GM23248 (cell line): ENCODE measurements around the gene TENT4B. TPM values are rescaled to one million over a fixed set of nuclear protein-coding genes. Genes with fewer than 3 reads are reported as not detected.

Experiments
- DNase-seq: peaks from one replicate; pipeline ENCODE4 v3.0.0-alpha.2; 2015
- H2AFZ ChIP-seq: fragments of 200-600 bp; sonication (generic); 2 replicates; pipeline ENCODE4 v1.6.1; 2016; ENCODE audit warnings: antibody characterized with exemption
- H3F3A ChIP-seq: fragments of 200-600 bp; sonication (generic); 2 replicates; pipeline ENCODE4 v1.6.1; 2016; ENCODE audit warnings: mild to moderate bottlenecking, antibody characterized with exemption, mixed run types; ENCODE audit not compliant: insufficient read depth
- H3K27ac ChIP-seq: fragments of 200-600 bp; sonication (generic); 2 replicates; pipeline ENCODE4 v1.5.1; 2016; ENCODE audit warnings: mild to moderate bottlenecking
- H3K27me3 ChIP-seq: fragments of 200-600 bp; sonication (generic); replicated peaks from 2 replicates; pipeline ENCODE4 v1.6.1; 2016; ENCODE audit warnings: mild to moderate bottlenecking; ENCODE audit not compliant: insufficient read depth
- H3K36me3 ChIP-seq: fragments of 200-600 bp; sonication (generic); 2 replicates; pipeline ENCODE4 v1.6.1; 2016; ENCODE audit warnings: low read depth, mild to moderate bottlenecking
- H3K4me1 ChIP-seq: fragments of 200-600 bp; sonication (generic); 2 replicates; pipeline ENCODE4 v1.6.1; 2016; ENCODE audit warnings: mild to moderate bottlenecking; ENCODE audit not compliant: insufficient read depth
- H3K4me2 ChIP-seq: fragments of 200-600 bp; sonication (generic); one replicate; pipeline ENCODE4 v1.6.1; 2016; ENCODE audit warnings: mild to moderate bottlenecking; ENCODE audit not compliant: unreplicated experiment
- H3K4me3 ChIP-seq: fragments of 200-600 bp; sonication (generic); 2 replicates; pipeline ENCODE4 v1.5.1; 2016; ENCODE audit warnings: mild to moderate bottlenecking
- H3K79me2 ChIP-seq: fragments of 200-600 bp; sonication (generic); 2 replicates; pipeline ENCODE4 v1.6.1; 2016; ENCODE audit warnings: mild to moderate bottlenecking; ENCODE audit not compliant: insufficient read depth
- H3K9ac ChIP-seq: fragments of 200-600 bp; sonication (generic); 2 replicates; pipeline ENCODE4 v1.6.1; 2016; ENCODE audit warnings: mild to moderate bottlenecking
- H3K9me2 ChIP-seq: fragments of 200-600 bp; sonication (generic); 2 replicates; pipeline ENCODE4 v1.6.1; 2016; ENCODE audit warnings: mixed run types, mild to moderate bottlenecking, moderate library complexity; ENCODE audit not compliant: insufficient read depth
- H3K9me3 ChIP-seq: fragments of 200-600 bp; sonication (generic); one replicate; pipeline ENCODE4 v1.6.1; 2017; ENCODE audit warnings: low read depth
- H4K20me1 ChIP-seq: fragments of 200-600 bp; sonication (generic); 2 replicates; pipeline ENCODE4 v1.6.0; 2016; ENCODE audit not compliant: insufficient read depth
- EZH2 ChIP-seq: fragments of 200-600 bp; sonication (generic); IDR thresholded peaks from 2 replicates; pipeline ENCODE4 v1.6.1; 2018; ENCODE audit warnings: antibody characterized with exemption, mild to moderate bottlenecking; ENCODE audit not compliant: insufficient read depth, poor library complexity, severe bottlenecking
- EZH2phosphoT487 ChIP-seq: fragments of 200-600 bp; sonication (generic); IDR thresholded peaks from 2 replicates; pipeline ENCODE4 v1.6.1; 2018; ENCODE audit warnings: antibody characterized with exemption, moderate library complexity, mild to moderate bottlenecking, low read depth; ENCODE audit not compliant: insufficient read depth
- WGBS, 2 experiments: methylation state at CpG; one replicate each; pipeline ENCODE4 v1.1.6; 2015 to 2017; ENCODE audit warnings: low lambda C conversion rate in 2 of 2, low coverage in 1 of 2; ENCODE audit errors: missing lambda C conversion rate in 2 of 2; 5-methylcytosine and 5-hydroxymethylcytosine counted together
- in situ Hi-C: fragments of 300-500 bp; cut with MboI; formaldehyde crosslinking; loops from 2 replicates; pipeline ENCODE4 v1.15.0; 2020
- polyA plus RNA-seq: library from polyadenylated mRNA; unstranded; fragments of >200 nt; fragmentation: Nextera tagmentation; extraction: Ambion mirVana; gene quantifications from 2 replicates; pipeline ENCODE4 v1.2.1, GENCODE V29; 2016
- total RNA-seq: library from RNA; depleted of rRNA; stranded (reverse); fragments of >200 nt; shearing (Covaris generic); gene quantifications from 2 replicates; pipeline ENCODE4 v1.2.3, GENCODE V29; 2014

Gene TENT4B
- total and polyA plus RNA-seq, 2 experiments from 2014 or later = 7.4 to 12.6 TPM

DNA sequence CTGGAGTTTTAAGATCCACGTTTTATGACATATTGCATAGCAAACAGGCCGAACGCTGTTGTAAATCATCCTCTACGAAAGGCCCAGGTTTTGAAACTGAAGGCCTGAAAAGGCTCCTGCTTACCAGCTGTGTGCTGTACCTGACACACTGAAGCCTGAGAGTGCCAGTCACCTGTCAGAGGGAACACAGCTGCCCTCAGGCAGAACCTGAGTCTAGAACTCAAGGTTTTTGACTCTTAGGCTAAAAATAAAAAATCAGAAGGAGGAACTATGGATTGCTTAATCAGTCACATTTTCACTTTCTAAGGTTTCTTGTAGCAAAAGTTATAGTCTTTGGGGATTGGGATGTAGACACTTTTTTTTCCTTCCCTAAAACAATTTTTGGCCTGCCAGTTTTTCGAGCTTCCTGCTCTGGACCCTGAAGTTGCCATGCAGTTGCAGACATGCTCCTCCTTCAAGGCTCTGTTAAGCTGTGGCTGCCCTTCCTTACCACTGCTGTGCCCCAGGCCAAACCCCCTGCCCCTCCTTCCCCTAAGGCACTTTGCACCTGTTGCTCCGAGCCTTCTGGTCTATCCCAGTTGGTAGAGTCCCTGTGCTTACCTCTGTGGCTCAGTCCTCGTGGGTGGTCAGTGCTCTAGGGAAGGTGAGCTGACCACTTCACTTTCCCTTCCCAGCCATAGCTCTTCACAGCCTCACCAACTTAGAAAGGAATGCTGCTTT, 56.6 kb downstream of the TENT4B start:
- Histone ChIP-seq H3K27ac (peak overlapping the region; percentile 64), H3K4me3 (no peak overlapping the region; the same call in 1 of the 2 replicates), H3F3A (peaks cover 65% of the 10 kb centered on the region), H3K4me2 (peak overlapping the region; percentile 40), H3K9ac (no peak overlapping the region; the same call in 1 of the 2 replicates), H3K36me3 (peaks cover 8% of the 10 kb centered on the region; the same call in 1 of the 2 replicates), H2AFZ (no peak overlapping the region), H3K27me3 (no peaks in the 10 kb centered on the region), H3K9me3 (no peaks in the 10 kb centered on the region), H3K79me2 (peaks cover 89% of the 10 kb centered on the region), H3K4me1 (peaks cover 54% of the 10 kb centered on the region), H4K20me1 (no peaks in the 10 kb centered on the region), H3K9me2 (no peaks in the 10 kb centered on the region)
- TF ChIP-seq EZH2phosphoT487 (no peak), EZH2 (no peak)
- DNase-seq = no peak
- in situ Hi-C loops = loop anchor here (10.0 kb wide), 1 partner anchor 145 kb away; no protein-coding TSS in a partner anchor
- 73 to 81% methylated on average over 6 to 7 of the region's 7 CpGs for WGBS, 2 experiments

DNA sequence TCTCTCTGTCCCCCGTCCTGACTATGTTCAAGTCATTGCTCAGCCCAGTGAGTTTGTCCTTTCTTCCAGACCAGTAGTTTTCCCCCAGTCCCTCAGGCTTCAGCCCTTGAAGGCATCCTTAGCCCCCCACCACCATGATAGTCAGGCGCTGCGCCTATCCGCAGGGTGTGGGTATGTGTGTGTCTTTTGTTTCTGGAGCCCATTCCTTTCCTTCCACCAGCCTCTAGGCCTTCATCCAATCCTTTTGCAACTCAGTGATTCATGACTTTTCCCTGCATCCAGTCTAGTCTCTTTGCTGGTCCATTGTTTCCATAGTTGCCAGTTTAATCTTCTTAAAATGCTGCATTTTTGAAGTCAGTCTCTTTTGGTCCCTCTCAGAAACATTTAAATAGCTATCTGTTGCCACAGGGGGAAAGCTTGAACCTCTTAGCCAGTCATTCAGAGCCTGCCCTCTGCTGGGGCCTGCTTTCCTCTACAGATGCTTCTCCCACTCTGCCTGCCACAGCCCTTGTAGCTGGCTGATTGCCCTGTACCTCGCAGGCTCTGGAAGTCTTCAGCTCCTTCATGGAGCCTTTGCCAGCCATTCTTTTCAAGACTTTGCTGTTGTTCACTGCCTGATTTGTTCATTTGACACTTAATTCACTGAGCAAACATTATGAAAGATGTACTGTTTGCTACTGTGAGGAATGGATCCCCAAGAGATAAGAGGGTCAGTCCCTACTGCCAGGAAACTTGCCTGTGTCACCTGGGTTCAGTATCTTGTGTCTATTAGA, 57.3 kb downstream of the TENT4B start:
- Histone ChIP-seq H3K9ac (peak overlapping the region; percentile 25), H3K36me3 (peaks cover 14% of the 10 kb centered on the region; the same call in 1 of the 2 replicates), H4K20me1 (no peaks in the 10 kb centered on the region), H3K27ac (peak overlapping the region; percentile 52), H3K9me2 (no peaks in the 10 kb centered on the region), H3K4me3 (no peak overlapping the region; the same call in 1 of the 2 replicates), H3K27me3 (no peaks in the 10 kb centered on the region), H3K4me2 (peak overlapping the region; percentile 38), H3K9me3 (no peaks in the 10 kb centered on the region), H3K79me2 (peaks cover 83% of the 10 kb centered on the region), H3K4me1 (peaks cover 48% of the 10 kb centered on the region), H3F3A (peaks cover 59% of the 10 kb centered on the region), H2AFZ (no peak overlapping the region)
- TF ChIP-seq EZH2 = no peak
- TF ChIP-seq EZH2phosphoT487 = no peak
- WGBS, 2 experiments = 32 to 33% methylated on average over 5 of the region's 5 CpGs
- peak; percentile 94 for DNase-seq
- in situ Hi-C loops = loop anchor here (10.0 kb wide), 1 partner anchor 144 kb away; no protein-coding TSS in a partner anchor

DNA sequence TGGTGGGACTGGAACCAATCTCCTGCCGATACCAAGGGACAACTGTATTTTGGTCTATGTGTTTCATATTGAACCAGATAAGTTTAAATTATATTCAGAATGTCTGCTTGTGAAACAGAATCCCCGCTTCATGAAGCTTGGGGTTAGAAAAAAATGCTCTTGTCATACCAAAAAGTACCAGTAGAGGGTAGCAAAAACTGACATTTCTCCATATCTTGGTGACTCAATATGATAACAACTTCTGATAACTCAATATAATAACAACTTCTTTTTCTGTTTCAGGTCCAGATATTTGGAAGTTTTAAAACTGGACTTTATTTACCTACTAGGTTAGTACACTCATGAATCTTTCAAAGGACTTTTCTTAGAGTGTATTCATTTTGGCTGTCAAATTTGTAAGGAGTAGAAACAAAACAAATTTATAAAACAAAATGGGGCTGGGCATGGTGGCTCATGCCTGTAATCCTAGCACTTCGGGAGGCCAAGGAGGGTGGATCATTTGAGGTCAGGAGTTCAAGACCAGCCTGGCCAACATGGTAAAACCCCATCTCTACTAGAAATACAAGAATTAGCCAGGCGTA, 60.9 kb downstream of the TENT4B start:
- H4K20me1 ChIP-seq = no peaks in the 10 kb centered on the region
- H3K4me3 ChIP-seq = no peak overlapping the region
- 37 to 40% methylated on average over 4 of the region's 4 CpGs for WGBS, 2 experiments
- peak; percentile 51 for DNase-seq
- H3K9ac ChIP-seq = no peak overlapping the region
- H3K36me3 ChIP-seq = peaks cover 37% of the 10 kb centered on the region
- H2AFZ ChIP-seq = no peak overlapping the region
- peaks cover 40% of the 10 kb centered on the region for H3F3A ChIP-seq
- H3K79me2 ChIP-seq = peaks cover 47% of the 10 kb centered on the region
- no peak overlapping the region for H3K27ac ChIP-seq
- in situ Hi-C loops = loop anchor here (10.0 kb wide), 1 partner anchor 141 kb away; no protein-coding TSS in a partner anchor
- no peaks in the 10 kb centered on the region for H3K9me3 ChIP-seq
- no peaks in the 10 kb centered on the region for H3K27me3 ChIP-seq
- no peaks in the 10 kb centered on the region for H3K9me2 ChIP-seq
- H3K4me2 ChIP-seq = no peak overlapping the region
- TF ChIP-seq EZH2 (no peak), EZH2phosphoT487 (no peak)
- peaks cover 29% of the 10 kb centered on the region for H3K4me1 ChIP-seq

DNA sequence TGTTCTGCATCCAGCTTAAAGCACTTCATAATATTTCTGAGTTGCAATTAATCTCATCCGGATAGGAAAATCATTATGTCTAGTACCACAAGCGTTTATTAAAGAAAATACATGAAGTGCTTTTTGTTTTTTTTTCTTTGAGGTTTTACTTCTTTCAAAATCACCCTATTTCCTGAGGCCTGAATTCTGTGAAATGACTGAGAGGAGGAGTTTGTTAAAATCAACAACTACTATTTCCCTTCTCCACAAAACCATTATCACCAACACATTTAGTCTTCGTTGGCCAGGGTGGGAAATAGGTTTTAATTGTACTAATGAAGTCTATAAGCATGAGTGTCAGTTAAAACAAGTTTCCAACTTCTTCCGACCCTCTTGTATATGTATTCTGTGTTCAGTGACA, 62.6 kb downstream of the TENT4B start:
- Histone ChIP-seq H3F3A (peaks cover 26% of the 10 kb centered on the region), H3K27me3 (no peaks in the 10 kb centered on the region), H3K36me3 (peaks cover 40% of the 10 kb centered on the region), H3K9ac (no peak overlapping the region), H3K4me1 (peaks cover 15% of the 10 kb centered on the region), H3K27ac (no peak overlapping the region), H3K9me2 (no peaks in the 10 kb centered on the region), H4K20me1 (no peaks in the 10 kb centered on the region), H2AFZ (no peak overlapping the region), H3K79me2 (peaks cover 35% of the 10 kb centered on the region), H3K4me2 (no peak overlapping the region), H3K9me3 (no peaks in the 10 kb centered on the region), H3K4me3 (no peak overlapping the region)
- DNase-seq = no peak
- 85% methylated on average over 4 of the region's 4 CpGs for WGBS, 2 experiments
- TF ChIP-seq EZH2phosphoT487 = no peak
- no peak for TF ChIP-seq EZH2
- in situ Hi-C loops = loop anchor here (10.0 kb wide), 1 partner anchor 139 kb away; no protein-coding TSS in a partner anchor
